DOHH2 (cell line): ENCODE results near the gene WDR77.

Experiments used
- H3F3A ChIP-seq: fragments of 200-600 bp; sonication (generic), shearing (Covaris generic); 2 replicates; pipeline ENCODE4 v1.6.0; 2016; ENCODE audit warnings: antibody characterized with exemption, mild to moderate bottlenecking; ENCODE audit not compliant: control insufficient read depth, insufficient read depth
- H3K27ac ChIP-seq: fragments of 200-600 bp; sonication (generic); 2 replicates; pipeline ENCODE4 v1.5.1; 2014; ENCODE audit warnings: low read depth, mild to moderate bottlenecking, low read length, moderate library complexity
- H3K27me3 ChIP-seq: fragments of 200-600 bp; sonication (generic); 2 replicates; pipeline ENCODE4 v1.6.1; 2014; ENCODE audit warnings: mild to moderate bottlenecking, low read length, mixed read lengths; ENCODE audit not compliant: control insufficient read depth
- H3K36me3 ChIP-seq: fragments of 200-600 bp; sonication (generic); 2 replicates; pipeline ENCODE4 v1.6.1; 2014; ENCODE audit warnings: mild to moderate bottlenecking, low read length, moderate library complexity, mixed read lengths; ENCODE audit not compliant: control insufficient read depth
- H3K4me1 ChIP-seq: fragments of 200-600 bp; sonication (generic); 2 replicates; pipeline ENCODE4 v1.6.1; 2014; ENCODE audit warnings: mild to moderate bottlenecking, low read length, mixed read lengths; ENCODE audit not compliant: control insufficient read depth
- H3K4me2 ChIP-seq: fragments of 200-600 bp; sonication (generic); 2 replicates; pipeline ENCODE4 v1.6.0; 2014; ENCODE audit warnings: mild to moderate bottlenecking, low read length, moderate library complexity
- H3K4me3 ChIP-seq: fragments of 200-600 bp; sonication (generic); 2 replicates; pipeline ENCODE4 v1.5.1; 2014; ENCODE audit warnings: mild to moderate bottlenecking, low read length, mixed read lengths
- H3K79me2 ChIP-seq: fragments of 200-600 bp; sonication (generic); 2 replicates; pipeline ENCODE4 v1.6.1; 2014; ENCODE audit warnings: mild to moderate bottlenecking, low read length, mixed read lengths; ENCODE audit not compliant: control insufficient read depth
- H3K9me2 ChIP-seq: fragments of 200-600 bp; sonication (generic); replicated peaks from 2 replicates; pipeline ENCODE4 v1.6.1; 2014; ENCODE audit warnings: mild to moderate bottlenecking, low read length, mixed read lengths; ENCODE audit not compliant: control insufficient read depth
- H3K9me3 ChIP-seq: fragments of 200-600 bp; sonication (generic); 2 replicates; pipeline ENCODE4 v1.6.1; 2014; ENCODE audit warnings: antibody characterized with exemption, low read length, mixed read lengths; ENCODE audit not compliant: control insufficient read depth, insufficient read depth
- H4K20me1 ChIP-seq: fragments of 200-600 bp; sonication (generic); 2 replicates; pipeline ENCODE4 v1.6.0; 2014; ENCODE audit warnings: low read depth, mild to moderate bottlenecking, antibody characterized with exemption, low read length, moderate library complexity; ENCODE audit not compliant: control insufficient read depth, insufficient read depth
- CTCF ChIP-seq: fragments of 200-600 bp; sonication (generic); IDR thresholded peaks from one replicate; pipeline ENCODE4 v1.5.1; 2014; ENCODE audit warnings: antibody characterized with exemption, mild to moderate bottlenecking, low read depth, low read length; ENCODE audit not compliant: poor library complexity, severe bottlenecking
- EZH2phosphoT487 ChIP-seq: fragments of 200-600 bp; sonication (generic); IDR thresholded peaks from 2 replicates; pipeline ENCODE4 v1.6.1; 2017; ENCODE audit warnings: borderline replicate concordance, mild to moderate bottlenecking, antibody characterized with exemption, low read length, moderate library complexity, mixed read lengths

WDR77 gene

GRCh38 chr1:111471538-111471937 is 22.5 kb upstream of the WDR77 start:
- Histone ChIP-seq H4K20me1 (no peaks in the 10 kb centered on the region), H3K9me3 (no peaks in the 10 kb centered on the region), H3K9me2 (no peaks in the 10 kb centered on the region), H3K27ac (peak overlapping the region; percentile 72), H3K79me2 (no peaks in the 10 kb centered on the region), H3F3A (peaks cover 10% of the 10 kb centered on the region), H3K4me1 (peaks cover 56% of the 10 kb centered on the region), H3K4me3 (peak overlapping the region; percentile 63), H3K27me3 (no peaks in the 10 kb centered on the region), H3K4me2 (peak overlapping the region; percentile 80), H3K36me3 (peaks cover 17% of the 10 kb centered on the region)
- no peak for TF ChIP-seq EZH2phosphoT487

GRCh38 chr1:111471012-111471411 is 22.0 kb upstream of the WDR77 start:
- Histone ChIP-seq H3K9me3 (no peaks in the 10 kb centered on the region), H3K4me2 (peak overlapping the region; percentile 80), H4K20me1 (no peaks in the 10 kb centered on the region), H3K27ac (peak overlapping the region; percentile 72), H3K4me3 (peak overlapping the region; percentile 63), H3K4me1 (peaks cover 51% of the 10 kb centered on the region), H3K9me2 (no peaks in the 10 kb centered on the region), H3F3A (peaks cover 10% of the 10 kb centered on the region), H3K36me3 (peaks cover 17% of the 10 kb centered on the region), H3K79me2 (no peaks in the 10 kb centered on the region), H3K27me3 (no peaks in the 10 kb centered on the region)
- no peak for TF ChIP-seq EZH2phosphoT487
- no peak for TF ChIP-seq CTCF

GRCh38 chr1:111470596-111470995 is 21.5 kb upstream of the WDR77 start:
- Histone ChIP-seq H3K9me3 (no peaks in the 10 kb centered on the region), H4K20me1 (no peaks in the 10 kb centered on the region), H3K4me2 (peak overlapping the region; percentile 80), H3K4me3 (peak overlapping the region; percentile 63), H3F3A (peaks cover 10% of the 10 kb centered on the region), H3K4me1 (peaks cover 47% of the 10 kb centered on the region), H3K9me2 (no peaks in the 10 kb centered on the region), H3K27ac (peak overlapping the region; percentile 72), H3K27me3 (no peaks in the 10 kb centered on the region), H3K36me3 (peaks cover 17% of the 10 kb centered on the region), H3K79me2 (no peaks in the 10 kb centered on the region)
- no peak for TF ChIP-seq EZH2phosphoT487
- no peak for TF ChIP-seq CTCF

- no peak for TF ChIP-seq CTCF
- TF ChIP-seq EZH2phosphoT487, result no peak
- H3K27me3 ChIP-seq, result no peaks in the 10 kb centered on the region
- H3K27ac ChIP-seq, result no peak overlapping the region
- no peak overlapping the region for H3K4me2 ChIP-seq
- peaks cover 17% of the 10 kb centered on the region for H3K36me3 ChIP-seq
- H3K4me3 ChIP-seq, result no peak overlapping the region
- H3K9me2 ChIP-seq, result no peaks in the 10 kb centered on the region
- H3K79me2 ChIP-seq, result no peaks in the 10 kb centered on the region
- no peaks in the 10 kb centered on the region for H3K9me3 ChIP-seq
- H3F3A ChIP-seq, result peaks cover 10% of the 10 kb centered on the region
- peaks cover 37% of the 10 kb centered on the region for H3K4me1 ChIP-seq
- no peaks in the 10 kb centered on the region for H4K20me1 ChIP-seq
These were observed 20.5 kb upstream of the WDR77 start for GRCh38 chr1:111469539-111469938.
